A549 (cell line): ENCODE results near the gene WRNIP1.

ENCODE experiments used
- CHD4 ChIP-seq: fragments of 200-600 bp; sonication (generic); IDR thresholded peaks from 2 replicates; pipeline ENCODE4 v1.6.1; 2016; ENCODE audit warnings: antibody characterized with exemption, mild to moderate bottlenecking, borderline replicate concordance
- RCOR1 ChIP-seq: fragments of 150-350 bp; IDR thresholded peaks from 2 replicates; pipeline ENCODE4 v1.6.1; 2014; ENCODE audit warnings: antibody characterized with exemption, low read length, low read depth
- ZC3H11A ChIP-seq: fragments of 450-650 bp; IDR thresholded peaks from 2 replicates; pipeline ENCODE4 v1.6.1; 2014; ENCODE audit warnings: antibody characterized with exemption, mild to moderate bottlenecking
- TF ChIP-seq, protein P1 (sequence below): fragments of >200 bp; sonication (Bioruptor Twin); formaldehyde crosslinking; IDR thresholded peaks from 3 replicates; pipeline ENCODE4 v1.5.1; 2016

DNA sequence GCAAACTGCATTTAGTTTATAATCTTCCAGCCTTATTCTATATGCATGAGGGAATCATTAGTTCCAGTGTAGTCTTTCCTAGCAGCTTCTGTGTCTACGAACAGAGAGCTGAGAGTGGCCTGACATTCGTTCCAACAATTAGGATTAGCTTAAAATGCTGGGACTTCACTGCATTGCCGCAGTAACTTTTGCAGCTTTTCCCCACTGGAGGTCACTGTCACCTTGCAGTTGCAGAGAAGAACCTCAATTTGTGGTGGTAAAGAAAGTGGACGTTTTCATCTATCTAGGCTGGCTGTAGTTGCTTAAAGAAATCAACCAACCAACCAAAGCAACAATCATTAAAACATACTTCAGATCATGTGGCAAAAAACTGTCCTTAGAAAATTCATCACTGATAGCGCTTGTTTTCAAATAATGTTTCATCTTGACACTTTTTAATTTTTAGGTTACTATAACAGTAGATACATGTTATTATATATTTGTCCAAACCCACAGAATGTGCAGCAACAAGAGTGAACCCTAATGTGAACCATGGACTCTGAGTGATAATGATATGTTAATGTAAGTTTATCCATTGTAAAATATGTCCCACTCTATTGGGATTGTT is 26.7 kb upstream of the WRNIP1 start:
- TF ChIP-seq, protein P1, sequence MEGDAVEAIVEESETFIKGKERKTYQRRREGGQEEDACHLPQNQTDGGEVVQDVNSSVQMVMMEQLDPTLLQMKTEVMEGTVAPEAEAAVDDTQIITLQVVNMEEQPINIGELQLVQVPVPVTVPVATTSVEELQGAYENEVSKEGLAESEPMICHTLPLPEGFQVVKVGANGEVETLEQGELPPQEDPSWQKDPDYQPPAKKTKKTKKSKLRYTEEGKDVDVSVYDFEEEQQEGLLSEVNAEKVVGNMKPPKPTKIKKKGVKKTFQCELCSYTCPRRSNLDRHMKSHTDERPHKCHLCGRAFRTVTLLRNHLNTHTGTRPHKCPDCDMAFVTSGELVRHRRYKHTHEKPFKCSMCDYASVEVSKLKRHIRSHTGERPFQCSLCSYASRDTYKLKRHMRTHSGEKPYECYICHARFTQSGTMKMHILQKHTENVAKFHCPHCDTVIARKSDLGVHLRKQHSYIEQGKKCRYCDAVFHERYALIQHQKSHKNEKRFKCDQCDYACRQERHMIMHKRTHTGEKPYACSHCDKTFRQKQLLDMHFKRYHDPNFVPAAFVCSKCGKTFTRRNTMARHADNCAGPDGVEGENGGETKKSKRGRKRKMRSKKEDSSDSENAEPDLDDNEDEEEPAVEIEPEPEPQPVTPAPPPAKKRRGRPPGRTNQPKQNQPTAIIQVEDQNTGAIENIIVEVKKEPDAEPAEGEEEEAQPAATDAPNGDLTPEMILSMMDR = peak; percentile 65
- TF ChIP-seq CHD4 (no peak), RCOR1 (no peak), ZC3H11A (no peak)
